Daoy (cell line): ENCODE results near the gene LCN6. TPM values are rescaled to one million over a fixed set of nuclear protein-coding genes. Genes with fewer than 3 reads are reported as not detected.
A peak's percentile ranks its signal among the peaks of the same experiment; 100 is the strongest.

Source experiments
- DNase-seq: peaks from one replicate; pipeline ENCODE4 v3.0.0-alpha.2; 2015; ENCODE audit warnings: low read depth
- total RNA-seq: library from RNA; depleted of rRNA; stranded (reverse); fragments of >200 nt; shearing (Covaris generic); gene quantifications from 2 replicates; pipeline ENCODE4 v1.2.3, GENCODE V29; 2014

LCN6 gene
- total RNA-seq, 1 experiment from 2014 or later, result not detected

GRCh38 chr9:136725612-136726011 lies 22.7 kb downstream of the LCN6 start:
- DNase-seq, result peak; percentile 44

- DNase-seq, result no peak
Observed at GRCh38 chr9:136724772-136725171, 23.6 kb downstream of the LCN6 start.

DNA sequence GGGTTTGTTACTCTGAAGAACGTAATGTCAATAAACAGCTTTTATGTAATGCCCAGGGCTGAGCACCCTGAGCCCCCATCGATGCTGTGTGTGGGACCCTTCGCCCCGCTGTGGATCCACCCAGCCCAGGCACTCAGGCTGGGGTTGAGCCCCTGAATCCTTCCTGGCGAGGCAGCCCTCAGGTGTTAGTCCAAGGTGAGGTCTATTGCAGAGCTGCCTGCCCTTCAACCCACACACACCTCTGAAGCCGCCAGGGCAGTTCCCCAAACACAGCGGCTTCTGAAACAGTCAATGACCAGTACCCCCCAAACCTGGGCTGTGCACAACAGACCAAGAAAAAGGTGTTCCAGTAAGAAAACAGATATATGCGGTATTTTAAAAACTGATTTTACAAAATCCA lies 24.3 kb downstream of the LCN6 start:
- DNase-seq, result no peak

GRCh38 chr9:136723362-136723976 lies 24.9 kb downstream of the LCN6 start:
- no peak for DNase-seq

GRCh38 chr9:136722969-136723356 lies 25.4 kb downstream of the LCN6 start:
- DNase-seq, result peak; percentile 50

- no peak for DNase-seq
Observed at GRCh38 chr9:136722093-136722968, 26.0 kb downstream of the LCN6 start.

- DNase-seq, result peak; percentile 87
Observed at GRCh38 chr9:136721339-136722092, 26.8 kb downstream of the LCN6 start.

GRCh38 chr9:136720898-136721338 lies 27.4 kb downstream of the LCN6 start:
- no peak for DNase-seq

- peak; percentile 45 for DNase-seq
Observed at GRCh38 chr9:136720251-136720897, 28.0 kb downstream of the LCN6 start.

GRCh38 chr9:136719195-136719880 lies 29.0 kb downstream of the LCN6 start:
- DNase-seq, result peak; percentile 58

DNA sequence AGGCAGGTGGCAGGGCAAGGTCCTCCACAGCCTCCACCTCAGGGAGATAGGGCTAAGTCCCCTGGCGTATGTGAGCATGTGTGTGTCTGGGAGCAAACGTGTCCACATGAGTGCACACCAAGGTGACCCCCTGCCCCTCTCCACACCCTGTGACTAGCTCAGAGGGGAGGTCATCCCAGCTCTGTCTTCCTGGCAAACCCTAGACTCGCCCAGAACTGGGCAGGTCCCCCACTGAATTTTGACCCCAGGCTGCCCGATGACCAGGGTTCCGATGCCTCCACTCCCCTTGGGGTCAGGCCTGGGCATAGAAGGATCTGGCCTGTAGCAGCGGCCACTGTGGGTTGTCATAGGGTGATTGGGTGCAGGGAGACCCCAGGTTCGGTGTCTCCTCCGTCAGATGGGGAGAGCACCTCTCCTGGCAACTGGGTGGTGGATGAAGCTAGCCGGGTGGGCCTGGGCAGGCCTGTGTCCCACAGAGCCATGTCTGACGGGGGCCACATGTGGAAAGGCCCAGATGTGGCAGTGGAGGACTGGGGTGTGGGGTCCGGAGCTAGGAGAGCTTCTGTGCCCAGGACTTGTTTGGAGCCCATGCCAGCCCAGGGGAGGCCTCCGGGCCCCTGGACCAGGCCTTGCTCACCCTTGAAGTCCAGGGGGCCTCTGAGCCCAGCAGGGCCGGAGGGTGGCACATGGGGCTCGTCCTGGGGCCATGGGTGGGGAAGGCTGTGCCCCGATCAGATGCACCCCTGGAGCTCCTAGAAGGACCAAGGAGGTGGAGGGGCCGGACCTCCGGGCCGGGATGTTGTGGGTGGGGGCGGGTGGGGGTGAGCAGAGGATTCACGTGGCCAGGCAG lies 29.8 kb downstream of the LCN6 start:
- no peak for DNase-seq

- peak; percentile 11 for DNase-seq
Observed at GRCh38 chr9:136717399-136717798, 30.9 kb downstream of the LCN6 start.

DNA sequence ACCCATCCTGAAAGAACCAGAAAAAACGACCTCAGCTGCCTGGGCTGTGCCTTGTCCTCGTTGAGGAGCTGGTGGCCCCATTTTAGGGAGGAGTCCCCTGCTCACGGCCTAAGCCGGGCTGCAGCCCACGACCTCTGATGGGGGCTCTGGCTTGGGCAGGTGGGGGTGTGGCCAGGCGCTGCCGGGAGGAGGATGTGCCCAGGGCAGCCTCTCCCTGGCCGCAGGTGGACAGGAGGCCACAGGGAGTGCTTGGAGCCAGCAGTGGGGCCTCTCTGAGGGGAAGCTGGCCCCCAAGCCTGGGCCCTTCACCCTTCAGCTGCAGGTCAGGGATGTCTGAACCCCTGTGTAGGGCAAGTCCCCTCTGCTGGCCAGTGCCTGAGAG lies 33.4 kb downstream of the LCN6 start:
- DNase-seq, result no peak

DNA sequence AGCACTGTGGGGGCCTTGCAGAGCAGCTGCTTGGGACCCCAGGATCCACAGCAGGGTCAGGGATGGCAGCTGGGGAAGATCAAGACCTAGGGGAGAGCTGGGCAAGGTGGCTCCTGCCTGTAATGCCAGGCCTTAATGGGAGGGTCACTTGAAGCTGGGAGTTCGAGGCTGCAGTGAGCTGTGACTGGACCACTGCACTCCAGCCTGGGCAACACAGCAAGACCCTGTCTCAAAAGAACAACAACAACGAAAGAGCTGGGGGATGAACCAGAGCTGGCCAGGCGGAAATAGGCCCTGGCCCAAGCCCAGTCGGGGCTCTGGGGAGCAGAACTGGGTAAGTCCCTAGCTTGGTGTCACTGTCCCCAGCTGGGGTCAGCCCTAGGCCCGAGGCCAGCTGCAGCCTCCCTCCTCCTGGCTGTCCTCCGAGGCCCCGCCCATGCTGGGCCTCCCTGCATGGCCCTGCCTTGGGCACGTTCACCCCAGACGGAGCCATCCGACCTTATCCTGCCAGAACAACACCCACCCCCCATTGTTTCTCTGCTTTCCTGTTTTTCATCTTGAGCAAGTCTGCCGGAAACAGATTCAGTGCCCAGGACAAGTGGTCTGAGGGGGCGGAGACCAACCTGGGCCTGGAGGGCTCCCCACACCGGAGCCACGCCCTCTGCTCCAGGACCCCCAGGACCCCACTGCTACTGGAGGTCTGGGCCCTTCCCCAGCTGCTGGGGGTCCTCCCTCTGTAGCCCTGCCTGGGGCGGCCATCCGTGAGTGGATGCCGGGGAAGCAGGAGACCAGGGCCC lies 34.0 kb downstream of the LCN6 start:
- no peak for DNase-seq

DNA sequence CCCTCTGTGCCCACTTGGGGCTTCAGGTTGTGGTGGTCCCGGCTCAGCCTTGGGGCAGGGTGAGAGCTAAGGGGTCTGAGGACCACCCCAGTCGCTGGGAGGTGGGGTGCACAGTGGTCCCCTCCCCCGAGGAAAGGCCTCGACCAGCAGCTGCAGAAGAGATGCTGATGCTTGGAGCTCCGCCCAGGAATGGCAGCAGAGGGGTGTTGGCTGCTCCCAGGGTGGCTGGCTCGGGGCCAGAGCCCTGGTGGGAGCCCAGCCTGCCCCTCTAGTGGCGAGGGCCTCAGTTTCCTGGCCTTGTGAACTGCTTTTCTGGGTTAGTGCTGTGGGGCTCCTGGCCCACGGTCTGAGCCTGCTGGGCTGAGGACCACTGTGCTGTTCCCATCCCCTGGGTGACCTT lies 34.8 kb downstream of the LCN6 start:
- DNase-seq, result no peak

- no peak for DNase-seq
Observed at GRCh38 chr9:136712690-136713544, 35.4 kb downstream of the LCN6 start.

GRCh38 chr9:136711751-136712689 lies 36.3 kb downstream of the LCN6 start, which contains the start of gene DIPK1B:
TSS of gene DIPK1B (plus strand) at chr9:136712572. CDS start at chr9:136712666, 94 bp downstream.
- DNase-seq, result peak; percentile 47
